Motor neuron (in vitro differentiated cells): ENCODE results near the gene GPR65. TPM values are rescaled to one million over a fixed set of nuclear protein-coding genes. Genes with fewer than 3 reads are reported as not detected.

Experiments
- ATAC-seq, 8 experiments: fragments of 200-7000 bp; cut with Tn5 transposase; replicated peaks in 6 of 8; 2 replicates each; pipeline ENCODE4 v1.8.0; 2021; ENCODE audit warnings: mild to moderate bottlenecking in 8 of 8, moderate library complexity in 8 of 8
- H3K27ac ChIP-seq, 2 donors: fragments of 250-450 bp; sonication (Bioruptor Pico); 2 replicates each; pipeline ENCODE4 v1.9.0; 2021; ENCODE audit warnings: antibody characterized with exemption in 2 of 2, mild to moderate bottlenecking in 2 of 2, moderate library complexity in 1 of 2
- H3K4me1 ChIP-seq, 2 donors: fragments of 250-450 bp; sonication (Bioruptor Pico); replicated peaks in 1 of 2; 2 replicates each; pipeline ENCODE4 v1.6.1; 2021; ENCODE audit warnings: antibody characterized with exemption in 2 of 2, mild to moderate bottlenecking in 2 of 2, moderate library complexity in 1 of 2
- H3K4me3 ChIP-seq, 5 donors: fragments of 250-450 bp; sonication (Bioruptor Pico); 2 replicates each; pipeline ENCODE4 v1.9.0; 2021; ENCODE audit warnings: antibody characterized with exemption in 5 of 5, mild to moderate bottlenecking in 5 of 5, moderate library complexity in 4 of 5
- WGBS, 10 experiments: fragments of 450-650 bp; shearing (Covaris generic); methylation state at CpG; one replicate each; pipeline ENCODE4 v1.0.0; 2022; 5-methylcytosine and 5-hydroxymethylcytosine counted together
- in situ Hi-C, 9 experiments: fragments of 400-800 bp; cut with MboI; loops; one replicate each; pipeline ENCODE4 v1.15.0; 2021; ENCODE audit warnings: low sequenced_read_pairs in 9 of 9, low pct_unique_long_range_greater_than_20kb in 2 of 9; ENCODE audit not compliant: unreplicated experiment in 9 of 9
- total RNA-seq, 8 experiments: library from RNA; unstranded; fragments of 300-600 nt; gene quantifications; 2 replicates each; pipeline versions ENCODE4 v1.2.3 to v1.2.4, GENCODE V29; 2022

The GPR65 gene
- total RNA-seq, 8 experiments from 2014 or later: 0.09 to 0.46 (median 0.19) TPM; not detected in 4

DNA sequence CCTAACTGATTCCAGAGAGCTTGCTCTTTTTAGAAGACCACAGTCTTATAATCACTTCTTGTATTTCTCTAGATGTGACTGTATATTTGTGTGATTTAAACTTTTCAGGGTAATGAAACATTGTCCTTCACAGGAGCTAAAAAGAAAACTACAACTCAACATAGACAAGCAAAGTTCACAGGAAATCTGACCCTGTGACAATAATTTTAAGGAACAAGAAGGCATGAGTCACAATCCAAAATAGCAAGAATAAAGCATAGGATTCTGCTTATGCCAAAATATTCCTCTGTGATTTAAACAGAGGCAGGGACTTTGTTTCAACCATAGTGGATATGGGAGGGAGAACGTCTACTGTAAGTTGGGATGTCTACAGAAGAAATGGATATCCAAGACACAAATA lies 44.3 kb downstream of the GPR65 start:
- no peaks in the 10 kb centered on the region for H3K4me1 ChIP-seq
- no peak overlapping the region for H3K4me3 ChIP-seq
- no peak overlapping the region for H3K27ac ChIP-seq
- in situ Hi-C loops: no loop called here
- ATAC-seq: no peak
- 0 to 100% (median 55%) methylated on average over 1 of the region's 1 CpG; no CpG with 5 or more reads in 3 of the 10 experiments for WGBS, 10 experiments

DNA sequence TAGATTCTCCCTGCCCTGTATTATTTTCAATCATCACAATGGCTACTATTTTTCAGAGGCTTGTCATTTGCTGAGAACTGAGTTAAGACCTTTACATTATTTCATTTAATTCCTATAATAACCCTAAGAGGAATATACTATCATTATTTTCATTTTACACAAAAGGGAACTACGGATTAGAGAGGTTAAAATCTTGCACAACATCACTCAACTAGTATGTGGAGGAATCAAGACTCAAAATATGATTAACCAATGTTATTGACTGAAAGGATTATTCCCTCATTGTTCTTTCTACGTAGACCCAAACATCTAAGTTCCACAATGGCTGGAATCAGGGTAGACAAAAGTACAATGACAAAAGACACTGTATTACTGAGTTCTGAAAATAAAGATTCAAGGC lies 45.0 kb downstream of the GPR65 start:
- Histone ChIP-seq H3K4me3 (no peak overlapping the region), H3K4me1 (no peaks in the 10 kb centered on the region), H3K27ac (no peak overlapping the region)
- ATAC-seq: no peak
- in situ Hi-C loops: no loop called here
- WGBS, 10 experiments: 0 to 76% (median 50%) methylated on average over 1 to 2 of the region's 2 CpGs; no CpG with 5 or more reads in 1 of the 10 experiments

DNA sequence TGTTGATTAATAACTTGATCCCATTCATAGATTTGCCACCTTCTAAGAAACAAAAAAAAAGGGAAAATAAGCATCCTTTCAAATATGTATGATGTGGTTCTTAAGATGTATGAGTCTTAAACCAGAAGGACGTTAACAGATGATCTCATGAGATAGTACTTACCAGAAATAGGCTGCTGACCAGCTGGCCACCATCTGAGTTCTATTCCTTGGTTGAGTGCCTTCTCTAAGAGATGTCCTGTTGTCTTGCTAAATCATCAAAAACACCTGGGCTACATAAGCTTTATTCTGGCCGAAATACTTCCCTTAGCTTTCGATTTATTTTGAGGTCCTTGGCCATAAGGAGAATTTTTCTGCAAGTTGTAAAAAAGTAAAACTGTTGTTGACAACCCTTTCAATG lies 55.6 kb downstream of the GPR65 start:
- ATAC-seq: no peak
- Histone ChIP-seq H3K4me3 (no peak overlapping the region), H3K4me1 (no peaks in the 10 kb centered on the region), H3K27ac (no peak overlapping the region)
- in situ Hi-C loops: no loop called here
- 0 to 100% (median 81%) methylated on average over 1 to 3 of the region's 3 CpGs; no CpG with 5 or more reads in 1 of the 10 experiments for WGBS, 10 experiments

DNA sequence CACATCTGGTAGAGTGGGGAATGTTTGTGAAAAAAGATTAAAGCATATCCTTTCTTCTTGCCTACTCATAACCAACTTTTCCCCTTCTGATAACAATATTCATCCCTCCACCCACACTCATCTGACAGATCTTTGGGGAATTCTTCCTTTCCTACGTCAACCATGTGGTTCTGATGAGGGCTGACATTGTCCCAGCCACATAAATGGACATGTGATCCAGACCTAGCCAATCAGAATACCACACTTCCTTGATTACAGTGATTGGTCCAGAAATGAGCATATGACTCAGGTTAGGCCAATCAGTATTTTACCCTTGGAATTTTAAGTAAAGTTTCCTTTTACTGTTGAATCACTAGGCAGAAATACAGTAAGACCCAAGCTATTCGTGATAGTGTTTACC lies 58.9 kb downstream of the GPR65 start:
- in situ Hi-C loops: no loop called here
- Histone ChIP-seq H3K4me3 (no peak overlapping the region), H3K27ac (no peak overlapping the region), H3K4me1 (no peaks in the 10 kb centered on the region)
- 14 to 93% (median 67%) methylated on average over 1 to 2 of the region's 2 CpGs; no CpG with 5 or more reads in 3 of the 10 experiments for WGBS, 10 experiments
- ATAC-seq: peak in 3 of 8 experiments; percentile 41 to 78 (median 42)

Other genes with a start within 250 kb of the GPR65 start
- 10 to 100 TPM in 5 of 8 experiments, 1 to 10 TPM in 3; 6.6 to 42.3 (median 11.6) TPM for gene GALC, start 12.0 kb upstream of the GPR65 start, total RNA-seq